Measurements from ENCODE around the gene MYNN. TPM values are rescaled to one million over a fixed set of nuclear protein-coding genes. Genes with fewer than 3 reads are reported as not detected.

MYNN gene
- total and polyA plus RNA-seq, 2 of the 13 experiments (the other 11 are each of a cell fraction or from before 2014, with no cell fraction given): 10.4 to 17.6 TPM

GRCh38 chr3:169769287-169770181 lies 3.7 kb upstream of the MYNN start, which contains the start of gene ACTRT3 (continued):
- TF ChIP-seq ZNF318 (CRISPR knock-in tag; IDR thresholded peaks at IDR 0.05) (no peak), MXD3 (CRISPR knock-in tag; IDR thresholded peaks at IDR 0.05) (0 out of 2 replicates have a peak, but pooled peaks have one; percentile 18), NFIB (CRISPR knock-in tag; IDR thresholded peaks at IDR 0.05; ENCODE audit: borderline replicate concordance) (no peak), GMEB1 (CRISPR knock-in tag; IDR thresholded peaks at IDR 0.05; ENCODE audit: borderline replicate concordance) (peak; percentile 31; the same call in 1 of the 2 replicates), ZGPAT (CRISPR knock-in tag; IDR thresholded peaks at IDR 0.05) (0 out of 2 replicates have a peak, but pooled peaks have one; percentile 31), NONO (IDR thresholded peaks at IDR 0.05) (no peak), NONO (CRISPR knock-in tag; conservative IDR thresholded peaks at IDR 0.05) (0 out of 2 replicates have a peak, but pooled peaks have one; percentile 32), ZNF800 (CRISPR knock-in tag; IDR thresholded peaks at IDR 0.05) (no peak), ZNF280B (CRISPR knock-in tag; IDR thresholded peaks at IDR 0.05; ENCODE audit: borderline replicate concordance) (no peak), ZSCAN29 (CRISPR knock-in tag; conservative IDR thresholded peaks at IDR 0.05) (no peak)
